ENCODE measurements around the gene STEAP1. TPM values are rescaled to one million over a fixed set of nuclear protein-coding genes. Genes with fewer than 3 reads are reported as not detected.

STEAP1 gene
- total RNA-seq, 1 donor from 2014 or later: 6.9 TPM

- no peak for TF ChIP-seq CTCF (IDR thresholded peaks at IDR 0.05; ENCODE audit: insufficient read depth, low read length, poor library complexity, severe bottlenecking)
- H3K27me3 ChIP-seq (ENCODE audit: control insufficient read depth, insufficient read depth, low read length): no peaks in the 10 kb centered on the region
- no peak for DNase-seq (ENCODE audit: low read depth)
Measured at GRCh38 chr7:90213521-90213920, 59.3 kb downstream of the STEAP1 start.

More at GRCh38 chr7:90213521-90213920, 59.3 kb downstream of the STEAP1 start:
- no peaks in the 10 kb centered on the region for H3K36me3 ChIP-seq (ENCODE audit: control insufficient read depth, insufficient read depth, low read length)
- no peak overlapping the region for H3K4me3 ChIP-seq (ENCODE audit: low read depth, low read length)

Other genes starting within 250 kb of the STEAP1 start
- gene STEAP2, start 57.3 kb downstream of the STEAP1 start, total RNA-seq: 5.2 and 16.4 TPM in 2 replicates
- gene CFAP69, start 90.7 kb downstream of the STEAP1 start, total RNA-seq: 1.9 and 3.6 TPM in 2 replicates
- gene FAM237B, start 166.8 kb downstream of the STEAP1 start, total RNA-seq: not detected in 2 replicates
- 11.9 and 16.0 TPM in 2 replicates for gene GTPBP10, start 192.2 kb downstream of the STEAP1 start, total RNA-seq
- gene CLDN12, start 249.0 kb downstream of the STEAP1 start, total RNA-seq: 62.7 and 63.3 TPM in 2 replicates